CD4-positive, alpha-beta T cell treated with Interleukin-21 for 1 hour (primary cell): ENCODE results near the gene PTPRC.

Experiments used
- DNase-seq: peaks from one replicate; pipeline ENCODE4 v3.0.0-alpha.2; 2020

Gene PTPRC

DNA sequence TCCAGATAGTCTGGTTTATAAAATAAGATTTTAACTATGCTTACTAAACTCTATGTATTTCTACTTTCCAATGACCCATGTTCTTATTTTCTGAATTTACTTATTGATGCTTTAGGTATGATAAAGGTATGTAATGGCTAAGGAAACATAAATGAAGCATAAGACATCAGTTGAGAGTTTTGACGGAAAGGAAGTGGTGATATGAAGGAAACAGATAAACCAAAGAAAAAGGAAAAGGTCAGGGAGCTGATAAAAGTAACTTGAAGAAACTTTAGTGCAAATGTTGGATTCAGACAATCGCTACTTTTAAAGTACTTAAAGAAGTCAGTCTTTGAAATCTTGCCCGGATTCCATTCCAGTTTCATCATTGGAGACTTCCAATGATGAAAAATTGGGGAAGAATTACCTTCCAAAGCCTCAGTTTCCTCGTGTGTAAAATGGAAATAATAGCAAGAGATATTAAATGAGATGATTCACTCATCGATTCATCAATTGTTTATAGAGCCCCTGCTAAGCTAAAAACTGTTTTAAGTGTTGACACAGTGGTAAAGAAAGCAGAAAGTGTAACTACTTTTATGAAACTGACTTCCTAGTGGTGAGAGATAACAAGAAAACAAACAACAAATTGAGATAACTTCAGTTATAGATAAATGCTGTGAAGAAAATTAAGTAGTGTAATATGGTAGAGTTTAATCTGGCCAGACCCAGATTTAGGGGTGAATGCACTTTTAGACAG is 10.6 kb downstream of the PTPRC start:
- peak; percentile 42 for DNase-seq

DNA sequence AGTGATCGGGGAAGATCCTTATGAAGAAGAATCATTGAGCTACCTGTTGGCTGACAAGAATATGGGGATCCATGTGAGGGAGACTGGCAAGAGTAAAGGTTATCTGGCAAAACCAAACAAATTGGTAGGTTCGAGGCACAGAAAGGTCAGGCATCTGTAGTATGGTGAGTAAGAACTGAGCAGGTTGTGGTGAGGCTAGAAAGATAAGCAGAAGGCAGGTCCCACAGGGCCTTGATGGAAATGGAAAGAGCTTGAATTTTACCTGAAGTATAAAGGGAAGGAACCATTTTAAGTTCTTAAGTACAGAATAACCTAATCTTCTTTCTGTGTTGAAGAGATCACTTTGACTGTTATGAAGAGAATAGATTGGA is 11.1 kb downstream of the PTPRC start:
- DNase-seq: peak; percentile 60

DNA sequence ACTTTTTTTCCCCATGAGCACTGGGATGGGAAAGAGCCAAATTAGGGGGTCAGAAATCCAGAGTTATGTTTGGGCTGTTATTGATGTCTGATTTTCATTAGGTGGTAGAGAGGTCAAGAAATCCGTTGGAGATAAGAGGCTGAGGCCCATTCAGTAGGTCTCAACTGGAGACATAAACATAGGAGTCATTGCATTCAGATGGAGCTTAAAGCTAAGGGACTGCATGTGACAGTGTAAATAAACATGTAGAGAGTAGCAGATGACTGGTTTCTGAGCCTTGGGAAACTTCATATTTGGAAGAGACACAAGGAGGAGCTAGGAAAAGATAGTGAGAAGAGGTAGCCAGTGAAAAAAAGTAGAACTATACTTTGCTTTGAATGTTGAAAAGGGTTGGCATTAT is 11.7 kb downstream of the PTPRC start:
- DNase-seq: no peak

GRCh38 chr1:198651650-198652400 is 13.0 kb downstream of the PTPRC start:
- DNase-seq: no peak

DNA sequence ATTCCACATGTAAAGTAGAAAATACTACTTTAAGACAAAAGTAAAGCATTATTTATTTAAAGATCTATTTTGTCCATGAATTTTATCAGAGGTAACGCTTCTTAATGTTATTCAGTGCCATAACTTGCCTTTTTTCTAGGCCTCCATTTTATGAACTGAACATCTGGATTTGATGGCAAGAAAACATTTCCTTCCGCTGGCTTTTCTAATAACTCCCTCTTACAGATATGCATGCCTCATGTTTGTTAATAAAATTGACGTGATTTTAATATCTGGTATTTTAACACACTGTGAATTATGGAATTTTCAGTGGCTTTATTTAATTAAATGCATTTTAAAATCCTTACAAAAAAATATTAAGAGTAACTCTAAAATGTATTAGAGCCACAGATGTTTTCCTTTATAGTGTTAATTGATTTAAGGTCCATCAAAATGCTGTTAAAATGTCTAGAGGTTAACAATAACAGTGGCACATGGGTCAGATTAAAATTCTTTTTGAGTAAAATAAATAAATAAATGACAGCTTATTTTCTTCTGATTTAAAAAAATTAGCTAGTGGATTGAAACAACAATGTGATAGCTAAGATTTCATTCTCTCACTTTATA is 15.1 kb downstream of the PTPRC start:
- DNase-seq: no peak

- no peak for DNase-seq
Observed at GRCh38 chr1:198655459-198656121, 16.8 kb downstream of the PTPRC start.

DNA sequence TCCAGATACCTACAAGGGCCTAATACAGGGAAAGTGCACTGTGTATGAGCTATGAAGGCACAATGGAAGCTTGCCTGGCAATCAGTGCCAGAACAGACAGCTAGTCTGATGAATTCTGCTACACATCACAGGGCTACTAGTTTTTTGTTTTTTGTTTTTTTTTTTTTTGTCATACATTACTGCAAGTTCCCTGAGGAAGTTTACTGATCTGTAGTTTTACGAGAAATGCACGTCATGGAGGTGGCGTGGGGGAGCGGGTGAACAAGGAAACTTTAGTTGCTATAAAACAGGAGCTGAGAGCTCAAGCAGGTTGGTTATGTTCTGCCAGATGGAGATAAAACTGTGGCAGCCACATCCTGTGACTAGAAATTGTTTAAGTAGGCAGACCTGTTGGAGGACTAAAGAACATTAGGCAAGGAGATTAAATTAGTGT is 17.7 kb downstream of the PTPRC start:
- peak; percentile 96 for DNase-seq

DNA sequence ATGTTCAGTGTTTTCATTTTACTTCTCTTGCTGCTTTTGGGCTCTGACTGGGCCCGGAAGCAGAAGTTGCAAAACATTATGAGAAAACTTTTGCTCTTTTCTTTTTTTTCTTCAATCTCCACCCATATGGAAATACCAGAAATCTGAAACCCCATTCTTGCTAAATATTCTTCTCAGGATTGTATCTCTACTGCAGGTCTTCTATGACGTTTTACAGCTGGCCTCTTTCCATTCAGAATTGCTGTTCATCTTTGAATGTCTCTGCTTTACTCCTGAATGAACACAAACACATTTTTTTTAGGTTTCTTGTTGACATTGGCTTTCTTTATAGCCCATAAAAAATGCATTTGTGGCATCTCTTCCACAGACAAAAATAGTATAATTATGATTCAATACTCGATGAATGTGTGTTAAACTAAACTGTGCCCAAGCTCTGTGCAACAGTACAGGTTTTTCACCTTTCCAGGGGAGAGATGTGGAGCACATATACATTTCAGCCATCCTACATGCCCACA is 18.8 kb downstream of the PTPRC start:
- DNase-seq: peak; percentile 84

GRCh38 chr1:198660341-198661261 is 21.8 kb downstream of the PTPRC start:
- DNase-seq: peak; percentile 72

- no peak for DNase-seq
Observed at GRCh38 chr1:198662821-198663220, 24.0 kb downstream of the PTPRC start.

- no peak for DNase-seq
Observed at GRCh38 chr1:198664068-198664788, 25.4 kb downstream of the PTPRC start.

DNA sequence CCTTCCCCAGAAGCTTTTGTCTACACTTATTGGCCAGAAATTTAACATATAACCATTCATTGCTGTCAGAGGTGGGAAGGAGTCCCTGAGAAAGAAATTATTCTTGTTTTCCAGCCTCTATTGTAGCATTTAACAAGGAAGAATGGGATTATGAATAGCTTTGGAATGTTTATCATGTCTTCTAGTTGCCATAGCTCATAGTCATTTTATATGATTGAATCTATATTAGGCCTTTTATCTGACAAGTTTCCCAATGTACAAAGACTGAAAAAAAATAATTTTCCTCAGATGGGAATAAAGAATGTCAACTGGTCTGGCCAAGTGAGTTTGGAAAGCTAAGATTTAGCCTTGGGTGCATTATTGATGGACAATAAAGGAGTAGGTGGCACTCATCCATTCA is 28.3 kb downstream of the PTPRC start:
- no peak for DNase-seq

- DNase-seq: no peak
Observed at GRCh38 chr1:198667807-198668206, 29.0 kb downstream of the PTPRC start.

- DNase-seq: peak; percentile 85
Observed at GRCh38 chr1:198669023-198669698, 30.3 kb downstream of the PTPRC start.

DNA sequence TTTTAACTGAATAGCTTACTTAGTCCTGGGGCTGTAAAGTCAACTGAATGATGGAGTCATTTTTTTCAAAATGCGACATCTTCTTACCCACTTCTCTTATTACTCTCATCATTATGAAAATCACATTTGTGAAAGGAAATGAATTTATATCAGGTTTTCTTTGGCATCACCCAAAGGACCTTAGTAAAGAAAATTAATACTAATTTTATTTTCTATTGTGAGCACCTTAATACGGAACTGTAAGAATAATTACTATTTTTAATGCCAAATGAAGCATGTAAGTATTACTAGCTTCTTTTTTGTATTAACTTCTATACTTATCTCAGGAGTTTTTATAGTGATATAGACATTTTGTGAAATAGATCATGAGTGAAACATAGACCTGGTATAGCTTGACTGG is 30.9 kb downstream of the PTPRC start:
- no peak for DNase-seq

GRCh38 chr1:198671136-198671535 is 32.3 kb downstream of the PTPRC start:
- no peak for DNase-seq

DNA sequence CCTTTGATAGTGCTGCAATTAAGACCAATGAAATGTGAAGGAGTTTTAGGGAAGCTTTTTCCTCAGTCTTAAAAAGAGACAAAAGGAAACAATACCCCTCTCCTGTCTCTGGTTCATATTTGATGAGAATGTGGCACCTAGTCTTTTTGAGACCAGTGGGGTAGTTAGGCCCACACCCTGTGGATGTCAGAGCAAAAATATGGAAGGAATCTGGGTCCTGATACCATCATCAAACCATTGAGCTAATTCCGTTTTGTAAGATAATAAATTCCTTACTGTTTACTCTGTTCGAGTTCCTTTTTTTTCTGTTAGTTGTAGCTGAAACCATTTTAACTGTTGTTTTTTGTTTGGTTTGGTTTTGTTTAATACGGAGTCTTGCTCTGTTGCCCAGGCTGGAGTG is 33.3 kb downstream of the PTPRC start:
- no peak for DNase-seq

- no peak for DNase-seq
Observed at GRCh38 chr1:198674009-198674408, 35.2 kb downstream of the PTPRC start.

- DNase-seq: peak; percentile 67
Observed at GRCh38 chr1:198676253-198676652, 37.4 kb downstream of the PTPRC start.

- DNase-seq: no peak
Observed at GRCh38 chr1:198677027-198677426, 38.2 kb downstream of the PTPRC start.

DNA sequence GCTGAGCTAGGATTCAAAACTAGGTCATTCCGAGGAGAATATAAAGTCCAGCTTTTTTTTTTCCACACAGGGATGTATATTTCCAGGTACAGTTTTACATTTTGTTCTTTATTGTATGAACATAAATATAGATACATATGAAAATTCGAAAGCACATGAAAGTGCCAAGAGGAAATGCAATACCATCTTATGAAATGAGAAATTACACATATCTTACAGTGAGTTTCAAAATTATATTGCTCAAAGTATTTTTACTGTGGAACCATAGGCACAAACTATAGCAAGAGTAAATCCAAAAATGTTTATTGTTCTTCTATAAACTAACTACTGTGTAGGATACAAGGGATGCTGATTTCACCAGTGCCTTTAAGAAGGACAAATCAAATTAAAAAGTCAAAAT is 39.0 kb downstream of the PTPRC start:
- DNase-seq: no peak
